Activated effector memory CD4-positive, alpha-beta T cell treated with Interleukin-2 at 50 U/mL for 16 hours (primary cell): ENCODE data around the gene DDX31.

Source experiments
- DNase-seq: peaks from one replicate; pipeline ENCODE4 v3.0.0-alpha.2; 2020

DDX31 gene

DNA sequence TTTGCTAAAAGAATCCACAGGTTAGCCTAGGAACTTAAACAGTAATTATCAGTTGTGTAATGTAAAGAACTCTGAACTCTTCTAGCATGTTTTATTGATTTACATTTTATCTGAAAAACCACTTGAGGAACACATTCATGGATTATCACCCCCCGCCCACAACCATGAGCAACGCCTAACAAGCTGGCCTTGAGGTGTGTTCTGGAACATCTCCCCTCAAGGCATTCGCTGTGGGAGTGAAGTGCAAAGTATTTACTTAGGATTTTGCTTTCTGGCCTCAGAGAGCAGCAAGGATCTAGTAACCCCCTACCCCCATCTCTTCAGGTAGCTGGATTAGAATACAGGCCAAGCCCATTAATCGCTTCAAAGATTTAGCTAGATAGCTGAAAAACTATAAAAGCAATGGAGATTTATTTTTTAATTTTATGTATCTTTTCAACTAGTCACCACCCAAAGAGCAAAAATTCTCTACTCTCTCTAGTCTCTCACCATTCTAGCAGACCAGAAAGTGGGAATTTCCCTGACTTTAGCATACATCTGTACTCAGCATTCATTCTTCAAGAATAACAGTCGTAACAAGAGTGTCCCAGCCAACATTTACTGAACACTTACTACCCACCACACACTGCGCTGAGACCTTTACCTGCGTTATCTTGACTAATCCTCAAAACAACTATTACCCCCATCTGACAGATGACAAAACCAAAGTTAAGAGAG lies 37.2 kb downstream of the DDX31 start:
- no peak for DNase-seq

DNA sequence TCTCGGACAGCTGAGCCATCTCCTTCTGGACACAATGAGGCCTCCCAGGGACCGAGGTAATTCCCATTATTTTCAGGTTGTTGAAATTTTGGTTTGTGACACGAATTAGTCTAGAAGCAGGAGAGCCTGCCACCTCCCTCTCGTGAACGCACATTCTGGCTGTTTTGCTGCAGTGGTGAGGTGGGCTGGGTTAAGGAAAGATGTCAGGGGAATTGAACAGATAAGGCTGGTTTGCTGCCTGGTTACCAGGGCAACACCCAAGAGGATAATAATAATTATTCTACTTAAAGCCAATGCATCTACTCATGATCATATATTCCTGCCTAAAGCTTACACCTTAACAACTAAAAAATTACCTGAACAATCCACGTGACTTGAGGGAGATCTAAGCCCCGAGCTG lies 38.1 kb downstream of the DDX31 start:
- DNase-seq, result no peak

DNA sequence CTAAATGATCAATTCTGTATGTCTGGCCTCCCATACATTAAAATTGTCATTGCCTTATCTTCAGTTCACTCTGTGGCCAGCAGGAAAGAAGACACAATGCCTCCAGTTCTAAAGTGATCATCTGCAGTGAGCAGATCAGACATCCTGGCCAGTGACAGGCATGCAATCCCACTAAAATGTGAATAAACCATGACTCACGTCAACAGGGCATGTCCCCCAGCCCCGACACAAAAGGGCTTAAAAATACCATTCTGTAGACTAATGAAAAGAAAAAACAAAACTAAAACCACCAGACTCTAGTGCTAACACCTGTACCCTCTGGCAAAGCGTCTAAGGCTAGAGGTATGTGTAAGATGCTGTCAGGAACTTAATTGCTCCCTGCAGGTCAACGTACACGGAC lies 38.5 kb downstream of the DDX31 start:
- no peak for DNase-seq

DNA sequence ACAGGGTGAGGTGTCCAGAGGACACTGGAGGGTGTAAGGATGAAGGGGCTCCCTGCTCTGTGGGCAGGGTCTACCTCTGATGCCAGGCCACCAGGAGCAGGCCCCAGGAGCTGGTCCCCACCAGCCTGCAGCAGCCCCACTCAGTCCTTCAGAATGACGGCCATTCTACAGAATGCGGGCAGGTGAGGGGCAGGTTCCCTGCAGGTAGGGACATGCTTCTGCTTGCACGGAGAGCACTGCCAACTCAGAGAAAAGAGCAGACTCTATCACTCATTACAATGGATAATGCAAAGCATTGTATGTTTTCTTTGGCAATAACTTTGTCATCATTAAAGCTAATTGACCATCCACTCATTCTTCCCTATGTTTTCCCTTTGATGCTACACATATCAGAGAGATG lies 39.0 kb downstream of the DDX31 start:
- no peak for DNase-seq

DNA sequence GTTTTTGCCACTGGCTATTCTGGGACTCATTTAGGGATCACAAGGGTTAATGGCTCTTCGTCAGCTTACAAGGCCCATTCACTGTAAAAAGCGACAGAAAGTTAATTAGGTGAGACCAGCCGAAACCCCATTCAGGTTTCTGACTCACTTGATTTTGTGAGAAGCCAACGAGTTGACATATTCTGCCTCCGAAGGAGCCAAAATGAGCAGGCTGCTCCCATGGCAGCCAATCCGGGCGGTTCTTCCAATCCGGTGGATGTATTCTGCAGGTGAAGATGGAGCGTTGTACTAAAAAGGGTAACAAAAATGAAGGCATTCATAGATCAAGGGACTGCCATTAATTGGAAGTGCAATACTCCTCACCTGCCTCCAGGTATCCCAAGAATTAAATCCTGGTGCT lies 39.7 kb downstream of the DDX31 start:
- DNase-seq, result no peak

DNA sequence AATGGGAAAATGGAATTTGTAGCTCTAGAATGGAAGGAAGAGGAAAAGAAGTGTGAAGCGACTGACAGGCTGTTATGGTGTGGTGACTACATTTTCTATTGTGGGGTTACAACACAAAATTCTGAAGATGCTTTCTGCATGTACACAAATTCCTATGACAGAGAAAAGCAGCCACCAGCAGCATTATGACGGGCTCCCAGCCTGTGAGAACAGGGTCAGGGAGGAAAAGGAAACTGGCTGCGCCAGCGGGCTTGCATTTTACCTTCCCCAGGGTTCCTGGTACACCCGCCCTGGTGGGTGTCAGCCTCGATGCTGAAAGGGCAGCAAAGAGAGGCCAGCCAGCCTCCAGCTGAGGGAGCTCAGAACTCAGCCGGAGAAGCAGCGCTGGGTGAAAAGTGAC lies 41.0 kb downstream of the DDX31 start:
- DNase-seq, result no peak

DNA sequence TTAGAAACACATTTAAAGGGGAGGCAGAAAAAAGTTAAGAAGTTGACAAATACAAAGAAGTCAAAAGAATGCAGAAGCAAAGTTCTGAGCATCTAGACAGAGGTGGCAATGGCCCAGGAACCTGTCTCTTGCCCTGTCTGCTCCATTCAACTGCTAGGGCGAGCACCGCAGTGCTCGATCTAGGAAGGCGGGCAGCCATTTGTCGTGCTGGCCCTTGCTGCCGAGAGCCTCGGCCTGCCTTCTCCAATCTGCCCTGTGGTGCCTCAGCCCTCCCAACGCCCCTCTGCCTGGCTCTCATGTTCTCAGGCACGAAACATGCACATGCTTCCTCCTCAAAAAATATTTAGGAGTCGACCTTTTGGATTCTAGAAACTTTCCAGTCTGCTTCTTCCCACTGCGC lies 42.2 kb downstream of the DDX31 start:
- no peak for DNase-seq

DNA sequence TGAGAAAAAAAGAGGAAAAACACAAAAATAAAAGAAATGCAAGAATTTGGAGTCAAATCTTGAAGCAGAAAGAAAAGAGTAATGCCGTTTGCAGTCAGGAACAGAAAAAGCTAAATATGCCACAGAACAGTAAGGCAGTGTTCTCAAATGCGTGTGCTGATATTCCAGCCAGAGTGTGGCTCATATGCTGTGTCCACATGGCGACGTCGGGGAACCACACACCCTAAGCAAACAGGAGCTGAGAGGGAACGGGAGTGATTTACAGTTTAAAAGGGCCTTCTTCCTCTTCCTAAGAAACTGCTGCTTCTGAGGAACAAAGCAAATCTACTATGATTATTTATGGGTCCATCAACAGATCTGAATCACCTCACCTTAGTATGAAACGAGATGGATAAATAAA lies 42.7 kb downstream of the DDX31 start:
- no peak for DNase-seq

DNA sequence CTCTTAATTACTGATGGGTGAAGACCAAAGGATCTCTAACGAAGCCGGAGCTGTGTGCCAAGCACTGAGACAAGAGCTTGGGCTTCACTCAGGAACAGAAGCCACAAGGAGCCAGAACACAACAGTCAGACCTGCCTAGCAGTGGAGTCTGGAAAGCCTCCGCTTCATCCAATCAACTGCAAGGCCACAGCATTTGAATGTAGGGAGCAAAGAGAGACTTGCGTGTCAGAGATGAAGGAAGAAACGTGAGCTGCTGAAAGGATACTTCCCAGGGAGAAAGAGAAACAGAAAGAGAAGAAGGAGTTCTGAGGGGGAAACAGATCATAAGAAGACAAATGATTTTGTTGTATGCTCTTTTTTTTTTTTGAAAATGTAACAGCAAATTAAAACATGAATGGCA lies 43.5 kb downstream of the DDX31 start:
- no peak for DNase-seq

DNA sequence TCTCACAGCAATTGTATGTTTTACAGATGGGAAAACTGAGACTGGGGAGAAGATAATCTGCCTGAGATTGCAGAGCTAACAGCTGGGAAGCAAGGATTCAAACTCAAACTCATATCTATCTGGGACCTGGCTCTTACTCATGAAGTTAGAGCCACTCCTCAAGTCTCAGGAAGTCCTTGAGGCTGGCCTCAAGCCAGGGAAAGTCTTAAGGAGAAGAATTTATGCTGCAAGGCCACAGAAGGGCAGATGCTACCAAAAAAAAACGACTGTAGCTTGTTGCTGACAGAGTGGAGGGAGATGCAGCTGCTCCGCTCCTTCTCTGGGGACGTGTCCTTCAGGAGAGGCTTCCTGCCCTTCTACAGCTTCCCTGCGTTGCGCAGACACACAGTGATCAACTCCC lies 47.6 kb downstream of the DDX31 start:
- no peak for DNase-seq

DNA sequence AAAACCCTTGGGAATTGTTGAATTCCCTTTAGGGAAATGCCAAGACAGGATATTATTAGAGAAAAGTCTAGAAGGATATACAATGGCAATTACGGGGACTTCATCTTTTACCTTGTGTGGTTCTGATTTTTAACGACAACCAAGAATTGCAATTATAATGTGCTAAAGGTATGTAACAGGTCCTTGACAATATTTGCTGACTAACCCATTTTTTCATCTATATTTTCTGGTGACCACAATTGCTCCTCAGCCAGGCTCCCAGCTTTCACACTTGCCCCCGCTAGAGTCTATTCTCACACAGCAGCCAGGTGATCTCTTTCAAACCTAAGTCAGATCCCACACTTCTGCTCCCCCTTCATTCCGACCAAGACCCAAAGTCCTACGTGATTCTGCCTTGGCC lies 53.1 kb downstream of the DDX31 start:
- no peak for DNase-seq

DNA sequence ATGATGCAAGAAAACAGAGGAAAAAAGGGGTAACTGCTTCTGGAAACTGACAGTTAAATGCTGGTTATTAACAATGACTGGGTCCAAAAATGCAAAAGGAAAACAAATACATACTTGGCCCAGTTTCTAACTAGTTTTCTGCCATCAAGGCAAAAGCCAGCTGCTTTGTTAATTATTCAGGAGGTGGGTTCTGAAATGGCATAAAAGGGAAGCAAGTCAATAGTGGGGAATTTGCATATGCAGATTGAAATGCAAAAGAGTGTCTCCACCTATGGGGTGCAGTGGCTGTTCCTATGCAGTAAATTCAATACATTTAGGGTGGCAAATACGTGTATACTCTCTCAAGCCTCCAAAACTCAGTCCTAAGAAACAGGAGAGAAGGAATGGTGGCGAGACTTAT lies 54.0 kb downstream of the DDX31 start:
- no peak for DNase-seq

DNA sequence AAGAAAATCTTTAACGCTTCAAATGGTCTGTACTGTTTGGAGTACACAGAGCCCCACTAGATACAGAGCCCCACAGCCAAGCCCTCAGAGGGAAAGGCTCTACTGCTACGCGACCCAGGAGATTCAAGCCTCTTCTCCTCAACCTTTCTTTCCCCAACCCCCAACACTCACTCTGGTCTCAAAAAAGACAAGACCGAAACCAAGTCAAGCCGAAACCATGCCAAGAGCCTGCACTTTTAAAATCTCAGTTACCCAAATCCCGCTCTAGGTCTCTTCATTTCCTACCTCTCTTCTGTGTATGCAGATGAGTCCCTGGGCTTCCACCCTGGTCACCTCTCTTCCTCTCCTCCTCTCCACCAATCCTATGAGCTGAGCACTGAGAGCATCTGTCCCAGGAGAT lies 55.5 kb downstream of the DDX31 start:
- no peak for DNase-seq

DNA sequence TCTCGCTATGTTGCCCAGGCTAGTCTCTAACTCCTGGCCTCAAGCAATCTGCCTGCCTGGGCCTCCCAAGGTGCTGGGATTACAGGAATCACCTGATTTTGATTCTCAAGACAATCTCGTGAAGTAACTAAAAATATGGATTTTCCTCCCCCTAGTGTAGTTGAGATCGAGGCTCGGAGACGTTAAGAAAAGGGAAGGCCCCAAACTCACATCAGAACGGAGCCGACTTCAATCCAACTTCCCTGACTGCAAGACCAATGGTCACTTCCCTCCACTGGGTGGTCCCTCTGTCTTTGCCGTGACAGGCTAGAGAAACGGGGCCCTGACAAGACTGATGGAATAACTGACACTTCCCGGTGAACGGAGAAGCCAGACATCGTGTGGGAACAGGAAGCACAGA lies 59.1 kb downstream of the DDX31 start:
- DNase-seq, result no peak

DNA sequence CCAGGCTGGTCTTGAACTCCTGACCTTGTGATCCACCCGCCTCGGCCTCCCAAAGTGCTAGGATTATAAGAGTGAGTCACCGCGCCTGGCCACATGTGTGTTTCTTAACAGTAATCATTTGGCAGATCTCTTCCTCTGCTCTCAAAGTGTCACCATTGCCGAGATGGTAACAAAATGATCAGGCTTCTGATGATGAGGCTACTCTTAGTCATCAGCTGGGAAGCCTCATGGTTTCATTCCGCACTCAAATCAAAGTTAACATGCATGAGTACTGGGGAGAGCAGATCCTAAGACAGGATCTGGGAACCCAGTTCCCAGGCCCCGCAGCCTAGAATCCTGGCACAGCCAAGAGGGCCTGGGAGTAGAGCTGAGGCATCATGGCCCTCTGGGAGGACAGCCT lies 60.0 kb downstream of the DDX31 start:
- DNase-seq, result no peak

DNA sequence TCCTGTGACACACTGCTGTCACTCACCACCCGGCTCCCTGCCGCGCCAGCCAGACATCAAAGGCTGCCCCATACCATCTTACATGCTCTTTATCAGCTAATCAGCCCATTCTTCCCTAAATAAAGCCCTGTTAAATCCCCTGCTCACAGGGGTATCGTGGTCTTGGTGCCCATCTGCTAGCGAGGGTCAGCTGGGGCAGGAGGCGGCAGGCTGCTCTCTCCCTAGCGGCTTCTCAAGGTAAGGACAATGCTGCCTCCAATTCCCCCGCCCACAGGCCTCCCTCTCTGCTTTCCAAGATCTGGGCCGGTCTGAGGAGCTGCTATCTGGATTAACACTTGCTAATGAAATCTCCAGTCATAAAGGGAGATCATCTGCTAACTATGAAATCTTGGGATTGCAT lies 60.6 kb downstream of the DDX31 start:
- no peak for DNase-seq

DNA sequence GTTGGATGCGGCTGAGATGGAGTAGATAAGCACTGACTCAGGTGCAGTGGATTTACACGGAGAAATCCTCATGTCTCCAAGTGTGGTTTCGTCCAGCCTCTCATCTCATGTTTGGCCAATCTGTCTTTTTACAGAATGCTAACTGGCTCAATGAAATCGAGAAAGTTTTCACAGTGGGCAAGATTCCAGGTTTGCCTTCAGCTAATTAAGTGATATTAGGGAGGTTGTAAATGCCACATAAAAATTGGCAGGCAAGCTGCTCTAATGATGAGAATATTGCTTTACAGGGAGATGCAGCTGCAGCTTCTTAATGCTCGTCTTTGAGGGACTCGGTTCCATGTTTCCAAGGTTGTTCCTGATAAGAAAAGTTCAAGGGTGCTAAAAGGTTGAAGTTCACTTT lies 63.7 kb downstream of the DDX31 start:
- DNase-seq, result no peak

DNA sequence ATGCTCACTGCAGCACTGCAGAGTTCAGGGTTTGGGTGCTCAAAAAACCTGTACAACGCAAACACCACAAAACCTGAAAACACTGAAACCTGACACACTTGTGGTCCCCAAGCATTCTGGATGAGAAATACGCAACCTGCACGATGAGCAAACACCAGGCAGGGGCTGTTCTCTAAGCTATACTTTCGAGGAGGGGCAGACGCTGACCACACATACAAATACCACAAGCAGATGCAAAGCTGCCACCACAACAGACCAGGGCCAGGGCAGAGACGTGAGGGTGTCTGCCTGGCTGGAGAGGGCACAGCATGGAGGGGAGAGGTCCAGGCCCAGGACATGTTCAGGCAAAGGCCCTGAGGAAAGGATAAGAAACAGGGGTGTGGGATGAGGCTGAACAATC lies 64.4 kb downstream of the DDX31 start:
- no peak for DNase-seq

DNA sequence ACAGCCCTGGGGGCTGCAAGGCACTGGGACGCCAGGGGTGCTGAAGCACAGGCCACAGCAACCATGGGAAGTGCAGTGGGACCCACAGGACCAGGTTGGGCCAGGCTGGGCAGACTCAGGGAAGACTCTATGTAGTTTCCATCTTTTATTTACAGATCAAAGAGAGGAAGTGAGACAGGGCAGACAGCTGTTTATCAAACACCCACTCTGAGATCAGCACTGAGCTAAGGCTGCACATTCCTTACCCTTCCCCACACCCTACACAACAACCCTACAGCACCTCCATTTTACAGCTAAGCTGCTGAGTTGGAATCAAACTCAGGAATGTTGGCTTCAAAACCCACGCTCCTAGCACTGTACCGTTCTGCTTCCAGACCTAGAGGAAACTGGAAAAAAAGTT lies 67.6 kb downstream of the DDX31 start:
- no peak for DNase-seq

DNA sequence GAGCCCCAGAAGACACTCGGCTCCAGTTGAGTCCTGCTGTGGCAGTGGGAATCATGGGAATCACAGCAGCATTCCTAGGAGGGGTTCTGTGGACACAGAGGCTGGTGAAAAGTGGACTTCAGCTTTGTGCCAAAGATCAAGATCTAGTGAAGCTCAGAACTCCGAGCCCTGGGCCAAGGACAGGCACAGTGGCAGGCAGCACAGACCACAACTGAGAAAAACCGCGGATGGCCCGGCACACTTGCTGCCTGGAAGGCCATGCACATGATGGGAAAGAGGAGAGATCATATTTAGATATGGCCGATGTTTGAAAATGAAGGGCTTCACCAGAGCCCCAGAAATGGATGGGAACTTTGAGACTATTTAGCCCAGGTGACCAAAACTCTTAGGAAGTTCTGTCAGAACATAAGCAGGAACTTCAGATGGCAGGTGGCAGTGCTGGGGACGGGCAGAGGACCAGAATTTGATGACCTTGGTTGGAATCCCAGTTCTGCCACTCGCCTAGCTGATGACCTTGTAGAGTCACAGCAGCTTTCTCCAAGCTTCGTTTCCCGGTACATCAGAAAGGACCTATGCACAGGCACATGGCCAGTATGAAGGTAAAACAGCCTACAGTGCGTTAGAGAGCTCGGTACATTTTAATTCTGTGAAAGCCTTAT lies 69.3 kb downstream of the DDX31 start:
- DNase-seq, result no peak

DNA sequence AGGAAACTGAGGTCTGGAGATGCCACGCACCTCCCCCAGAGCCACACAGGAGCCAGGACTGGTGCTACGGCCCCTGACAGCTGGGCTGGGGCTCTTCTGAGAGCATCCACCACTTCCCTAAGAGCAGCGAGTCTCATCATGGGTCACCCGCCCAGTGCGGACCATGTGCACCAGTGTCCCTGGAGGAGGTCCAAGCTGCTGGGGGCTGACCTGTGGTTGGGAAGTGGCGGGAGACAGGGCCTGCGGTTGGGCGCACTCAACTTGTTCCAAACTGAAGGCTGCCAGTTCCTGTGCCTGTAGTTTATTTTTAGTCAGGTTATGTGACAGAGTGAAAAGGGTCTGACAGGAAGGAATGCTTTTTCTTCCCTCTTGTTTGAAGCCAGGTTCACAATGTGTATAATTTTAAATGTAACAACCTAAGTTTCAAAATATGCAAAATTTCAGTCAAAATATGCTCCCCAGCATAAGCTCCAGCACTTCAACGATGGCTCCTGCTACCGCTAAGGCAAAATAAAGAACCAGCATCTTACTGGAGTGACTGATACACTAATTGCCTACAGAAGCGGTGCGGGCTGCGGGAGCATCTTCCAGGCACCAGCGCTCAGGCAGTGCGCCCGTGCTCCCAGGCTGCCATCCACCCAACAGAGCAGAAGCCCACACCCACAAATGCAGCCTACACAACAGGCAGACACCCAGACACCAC lies 72.6 kb downstream of the DDX31 start:
- no peak for DNase-seq

DNA sequence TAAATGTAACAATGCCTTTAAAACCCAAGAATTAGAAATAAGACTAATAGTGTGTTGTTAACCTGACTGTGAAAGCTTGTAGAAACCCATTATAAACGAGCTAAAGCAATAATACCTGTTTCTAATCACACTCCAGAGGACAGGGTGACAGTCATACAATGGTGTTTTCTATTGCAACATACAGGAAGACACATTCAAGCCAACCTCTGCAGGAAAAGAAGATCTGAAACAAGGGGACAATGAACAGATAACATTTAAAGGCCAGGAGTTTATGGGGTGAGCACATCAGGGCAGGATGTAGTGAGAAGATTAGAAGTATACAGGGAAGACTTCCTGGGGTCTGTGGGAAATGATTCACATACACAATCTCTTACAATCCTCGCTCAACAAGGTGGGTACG lies 73.6 kb downstream of the DDX31 start:
- no peak for DNase-seq

DNA sequence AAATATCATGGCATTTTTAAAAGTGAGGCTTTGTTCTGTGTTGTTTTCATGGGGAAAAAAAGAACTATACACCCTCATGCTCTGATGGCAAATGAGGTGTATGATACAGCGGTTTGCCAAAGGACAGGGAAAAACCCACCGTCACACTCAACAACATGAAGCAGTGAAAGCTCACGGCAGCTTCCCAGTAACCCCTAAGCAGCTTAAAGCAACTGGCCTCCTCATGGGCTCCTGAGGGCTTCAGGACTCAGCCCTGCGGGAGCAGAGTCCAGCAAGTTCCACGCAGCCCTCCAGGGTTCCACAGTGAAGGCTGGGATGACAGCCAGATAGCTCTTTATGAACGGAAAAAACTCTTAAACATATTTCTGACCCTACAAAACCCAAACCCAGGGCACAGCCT lies 74.5 kb downstream of the DDX31 start:
- DNase-seq, result no peak

DNA sequence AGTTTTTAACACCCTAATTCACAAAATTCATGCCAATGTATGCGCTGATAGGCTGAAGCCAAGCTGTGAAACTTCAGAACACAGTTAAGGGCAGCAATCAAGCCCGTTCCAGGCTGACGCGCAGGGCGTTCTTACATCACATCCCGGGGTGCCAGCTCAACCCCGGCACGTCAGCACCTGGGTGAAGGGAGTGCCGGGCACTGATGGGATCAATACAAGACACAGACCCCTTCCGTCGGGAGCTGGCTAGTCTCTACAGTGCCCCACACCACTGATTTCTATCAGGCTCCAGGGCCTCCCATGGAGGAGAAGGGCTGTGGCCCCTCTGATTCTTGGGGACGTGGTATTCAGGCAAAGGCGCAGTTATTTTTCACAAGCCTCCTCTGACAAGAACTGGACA lies 75.4 kb downstream of the DDX31 start:
- DNase-seq, result no peak

DNA sequence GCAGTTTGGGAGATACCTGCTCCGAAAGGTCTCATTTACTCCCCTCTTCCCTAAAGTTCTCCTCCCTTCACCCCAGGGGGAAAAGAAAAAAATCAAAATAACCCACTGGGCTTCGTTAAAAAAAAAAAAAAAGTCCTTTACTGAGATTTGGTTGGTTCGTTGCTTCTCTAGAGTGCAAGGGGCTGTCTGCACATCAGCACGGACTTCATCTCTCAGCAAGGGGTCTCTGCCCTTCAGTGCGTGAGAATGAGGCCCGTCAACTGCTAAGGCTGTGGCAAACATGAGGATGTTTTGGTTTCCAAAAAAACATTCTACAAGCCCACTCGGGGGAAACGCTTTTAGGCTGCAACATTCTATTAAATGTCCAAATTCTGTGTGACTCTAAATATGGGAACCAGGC lies 77.3 kb downstream of the DDX31 start:
- no peak for DNase-seq
